HL-60 (cell line): Measurements from ENCODE around the gene SFT2D1.

Source experiments
- GABPA ChIP-seq: IDR thresholded peaks from 2 replicates; pipeline ENCODE4 v1.6.1; 2012; ENCODE audit warnings: low read depth
- POLR2AphosphoS5 ChIP-seq: IDR thresholded peaks from 2 replicates; pipeline ENCODE4 v1.6.1; 2012; ENCODE audit warnings: low read depth
- TF ChIP-seq, protein P1 (sequence below): IDR thresholded peaks from one replicate; pipeline ENCODE4 v1.5.1; 2011; ENCODE audit warnings: low read length, control low read depth, inconsistent platforms; ENCODE audit not compliant: insufficient read depth

DNA sequence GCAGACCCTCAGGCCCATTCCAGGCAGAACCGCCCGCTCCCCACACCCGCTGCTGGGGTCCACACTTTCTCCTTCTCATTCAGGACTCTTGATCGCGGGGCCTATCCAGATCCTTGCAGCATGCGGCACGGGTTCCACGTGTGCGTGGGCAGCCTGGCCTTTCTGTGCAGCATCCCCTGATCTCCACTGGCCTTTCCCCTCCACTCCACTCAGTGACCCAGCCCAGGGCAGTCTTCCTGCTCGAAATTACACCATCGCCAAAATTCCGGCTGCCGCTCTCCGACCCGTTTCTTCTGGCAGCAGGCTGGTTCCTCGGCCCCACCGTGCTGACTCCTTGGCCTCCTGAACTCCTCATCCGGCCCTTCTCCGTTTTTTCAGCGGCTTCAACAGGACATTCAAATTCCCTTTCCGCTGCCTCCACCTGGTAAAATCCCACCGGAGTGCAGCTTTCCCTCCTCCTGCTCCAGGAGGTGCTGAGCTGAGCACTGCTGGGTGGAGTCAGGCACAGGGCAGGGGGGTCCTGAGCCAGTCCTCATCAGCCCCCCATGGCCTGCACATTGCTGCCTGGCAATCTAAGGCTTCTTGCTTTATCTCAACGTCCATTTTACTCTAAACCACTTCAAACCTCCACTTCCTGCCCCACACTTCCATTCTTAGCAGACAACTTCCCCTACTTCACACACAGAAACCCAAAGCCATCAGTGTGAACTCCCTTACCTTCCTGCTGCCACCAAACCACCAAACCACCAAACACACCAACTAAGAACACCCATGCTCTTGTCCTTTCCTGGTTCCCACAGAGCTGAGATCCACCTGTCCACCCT, 9.0 kb downstream of the SFT2D1 start:
- TF ChIP-seq, protein P1, sequence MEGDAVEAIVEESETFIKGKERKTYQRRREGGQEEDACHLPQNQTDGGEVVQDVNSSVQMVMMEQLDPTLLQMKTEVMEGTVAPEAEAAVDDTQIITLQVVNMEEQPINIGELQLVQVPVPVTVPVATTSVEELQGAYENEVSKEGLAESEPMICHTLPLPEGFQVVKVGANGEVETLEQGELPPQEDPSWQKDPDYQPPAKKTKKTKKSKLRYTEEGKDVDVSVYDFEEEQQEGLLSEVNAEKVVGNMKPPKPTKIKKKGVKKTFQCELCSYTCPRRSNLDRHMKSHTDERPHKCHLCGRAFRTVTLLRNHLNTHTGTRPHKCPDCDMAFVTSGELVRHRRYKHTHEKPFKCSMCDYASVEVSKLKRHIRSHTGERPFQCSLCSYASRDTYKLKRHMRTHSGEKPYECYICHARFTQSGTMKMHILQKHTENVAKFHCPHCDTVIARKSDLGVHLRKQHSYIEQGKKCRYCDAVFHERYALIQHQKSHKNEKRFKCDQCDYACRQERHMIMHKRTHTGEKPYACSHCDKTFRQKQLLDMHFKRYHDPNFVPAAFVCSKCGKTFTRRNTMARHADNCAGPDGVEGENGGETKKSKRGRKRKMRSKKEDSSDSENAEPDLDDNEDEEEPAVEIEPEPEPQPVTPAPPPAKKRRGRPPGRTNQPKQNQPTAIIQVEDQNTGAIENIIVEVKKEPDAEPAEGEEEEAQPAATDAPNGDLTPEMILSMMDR, result no peak
- TF ChIP-seq POLR2AphosphoS5 (no peak; the same call in 1 of the 2 replicates), GABPA (no peak)
